ENCODE measurements around the gene PIEZO2. TPM values are rescaled to one million over a fixed set of nuclear protein-coding genes. Genes with fewer than 3 reads are reported as not detected.

Gene PIEZO2
- total RNA-seq, 1 experiment from 2014 or later = not detected

GRCh38 chr18:10794771-10795170 is 354.6 kb downstream of the PIEZO2 start:
- Histone ChIP-seq H3K4me1 (ENCODE audit: low read length) (no peaks in the 10 kb centered on the region), H3K36me3 (ENCODE audit: insufficient read depth, low read length) (no peaks in the 10 kb centered on the region), H3K27me3 (ENCODE audit: low read length) (no peaks in the 10 kb centered on the region), H3K9me3 (ENCODE audit: low read length) (no peaks in the 10 kb centered on the region), H2AFZ (ENCODE audit: low read length) (no peak overlapping the region), H3K9me2 (replicated peaks; ENCODE audit: insufficient read depth, low read length) (no peaks in the 10 kb centered on the region), H3K79me2 (ENCODE audit: low read length) (no peaks in the 10 kb centered on the region), H3K4me2 (ENCODE audit: low read depth, low read length, poor library complexity, severe bottlenecking) (no peak overlapping the region), H3K4me3 (ENCODE audit: low read length) (no peak overlapping the region), H3K9ac (ENCODE audit: low read length) (no peak overlapping the region), H4K20me1 (ENCODE audit: insufficient read depth, low read depth, low read length) (no peaks in the 10 kb centered on the region), H3K27ac (ENCODE audit: low read length) (no peak overlapping the region)
- no peak for DNase-seq

DNA sequence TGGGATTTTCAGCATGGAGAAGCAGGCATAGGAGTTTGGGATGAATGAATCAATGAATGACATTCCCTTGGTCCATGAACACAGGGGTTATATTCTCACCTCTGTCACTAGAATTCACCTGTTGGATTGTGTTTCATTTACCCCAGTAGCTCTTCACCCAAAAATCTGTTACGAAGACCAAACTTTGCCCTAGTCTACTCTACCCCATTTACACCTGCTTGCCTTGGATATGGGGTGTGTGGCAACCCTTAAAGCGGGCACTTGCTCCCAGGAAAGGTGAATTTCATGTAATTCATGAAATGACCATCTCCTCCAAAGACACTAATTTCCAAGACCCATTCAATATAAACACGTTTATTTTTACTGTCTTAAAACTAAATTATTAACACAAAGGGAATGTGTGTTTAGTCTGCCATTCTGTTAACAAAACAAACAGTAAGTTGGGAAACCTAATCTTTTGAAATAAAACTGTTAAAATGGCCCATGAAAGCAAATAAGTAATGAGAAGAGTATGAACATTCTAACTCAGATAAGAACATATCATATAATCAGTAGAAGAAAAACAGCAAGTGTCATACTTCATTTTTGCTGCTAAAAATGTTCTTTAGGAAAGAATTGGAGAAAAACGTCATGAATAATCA is 355.5 kb downstream of the PIEZO2 start:
- no peaks in the 10 kb centered on the region for H4K20me1 ChIP-seq (ENCODE audit: insufficient read depth, low read depth, low read length)
- no peak overlapping the region for H3K4me2 ChIP-seq (ENCODE audit: low read depth, low read length, poor library complexity, severe bottlenecking)
- H3K27ac ChIP-seq (ENCODE audit: low read length) = no peak overlapping the region
- H3K9me2 ChIP-seq (replicated peaks; ENCODE audit: insufficient read depth, low read length) = no peaks in the 10 kb centered on the region
- no peak overlapping the region for H3K4me3 ChIP-seq (ENCODE audit: low read length)
- H3K9ac ChIP-seq (ENCODE audit: low read length) = no peak overlapping the region
- H3K27me3 ChIP-seq (ENCODE audit: low read length) = no peaks in the 10 kb centered on the region
- no peak for DNase-seq
- no peak overlapping the region for H2AFZ ChIP-seq (ENCODE audit: low read length)
- H3K79me2 ChIP-seq (ENCODE audit: low read length) = no peaks in the 10 kb centered on the region
- H3K9me3 ChIP-seq (ENCODE audit: low read length) = no peaks in the 10 kb centered on the region
- H3K4me1 ChIP-seq (ENCODE audit: low read length) = no peaks in the 10 kb centered on the region
- H3K36me3 ChIP-seq (ENCODE audit: insufficient read depth, low read length) = no peaks in the 10 kb centered on the region

GRCh38 chr18:10792181-10792580 is 357.2 kb downstream of the PIEZO2 start:
- H3K9ac ChIP-seq (ENCODE audit: low read length) = no peak overlapping the region
- H3K27me3 ChIP-seq (ENCODE audit: low read length) = no peaks in the 10 kb centered on the region
- no peak overlapping the region for H3K4me2 ChIP-seq (ENCODE audit: low read depth, low read length, poor library complexity, severe bottlenecking)
- no peaks in the 10 kb centered on the region for H3K4me1 ChIP-seq (ENCODE audit: low read length)
- H2AFZ ChIP-seq (ENCODE audit: low read length) = no peak overlapping the region
- no peaks in the 10 kb centered on the region for H3K36me3 ChIP-seq (ENCODE audit: insufficient read depth, low read length)
- DNase-seq = no peak
- no peak overlapping the region for H3K27ac ChIP-seq (ENCODE audit: low read length)
- no peaks in the 10 kb centered on the region for H3K79me2 ChIP-seq (ENCODE audit: low read length)
- no peaks in the 10 kb centered on the region for H3K9me3 ChIP-seq (ENCODE audit: low read length)
- no peak overlapping the region for H3K4me3 ChIP-seq (ENCODE audit: low read length)
- no peaks in the 10 kb centered on the region for H4K20me1 ChIP-seq (ENCODE audit: insufficient read depth, low read depth, low read length)
- no peaks in the 10 kb centered on the region for H3K9me2 ChIP-seq (replicated peaks; ENCODE audit: insufficient read depth, low read length)

GRCh38 chr18:10791169-10791831 is 358.1 kb downstream of the PIEZO2 start:
- H3K9ac ChIP-seq (ENCODE audit: low read length) = no peak overlapping the region
- DNase-seq = no peak
- H3K36me3 ChIP-seq (ENCODE audit: insufficient read depth, low read length) = no peaks in the 10 kb centered on the region
- H3K9me2 ChIP-seq (replicated peaks; ENCODE audit: insufficient read depth, low read length) = no peaks in the 10 kb centered on the region
- H3K79me2 ChIP-seq (ENCODE audit: low read length) = no peaks in the 10 kb centered on the region
- H3K27me3 ChIP-seq (ENCODE audit: low read length) = no peaks in the 10 kb centered on the region
- H4K20me1 ChIP-seq (ENCODE audit: insufficient read depth, low read depth, low read length) = no peaks in the 10 kb centered on the region
- no peak overlapping the region for H3K4me2 ChIP-seq (ENCODE audit: low read depth, low read length, poor library complexity, severe bottlenecking)
- H3K4me3 ChIP-seq (ENCODE audit: low read length) = no peak overlapping the region
- H2AFZ ChIP-seq (ENCODE audit: low read length) = no peak overlapping the region
- no peaks in the 10 kb centered on the region for H3K9me3 ChIP-seq (ENCODE audit: low read length)
- H3K4me1 ChIP-seq (ENCODE audit: low read length) = no peaks in the 10 kb centered on the region
- H3K27ac ChIP-seq (ENCODE audit: low read length) = no peak overlapping the region

DNA sequence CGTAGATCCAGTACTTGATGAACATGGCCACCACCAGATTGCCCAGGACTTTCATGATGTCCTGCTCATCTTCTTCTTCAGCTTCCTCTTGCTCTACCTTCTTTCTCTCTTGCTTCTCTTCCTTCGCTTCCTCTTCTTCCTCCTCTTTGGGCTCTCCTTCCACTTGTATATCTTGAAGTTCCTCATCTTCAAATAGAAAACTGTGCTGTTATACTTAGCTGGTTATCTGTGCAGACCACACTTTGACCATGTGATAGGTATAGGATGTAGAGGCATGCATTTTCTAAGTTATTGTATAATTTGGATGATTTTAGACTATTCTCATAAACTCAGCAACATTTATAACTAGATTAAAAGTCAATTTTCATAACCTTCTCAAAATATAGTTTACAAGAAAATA is 360.2 kb downstream of the PIEZO2 start:
- Histone ChIP-seq H3K4me3 (ENCODE audit: low read length) (no peak overlapping the region), H3K36me3 (ENCODE audit: insufficient read depth, low read length) (no peaks in the 10 kb centered on the region), H3K9me3 (ENCODE audit: low read length) (no peaks in the 10 kb centered on the region), H3K79me2 (ENCODE audit: low read length) (no peaks in the 10 kb centered on the region), H3K9me2 (replicated peaks; ENCODE audit: insufficient read depth, low read length) (no peaks in the 10 kb centered on the region), H4K20me1 (ENCODE audit: insufficient read depth, low read depth, low read length) (no peaks in the 10 kb centered on the region), H2AFZ (ENCODE audit: low read length) (no peak overlapping the region), H3K27me3 (ENCODE audit: low read length) (no peaks in the 10 kb centered on the region), H3K4me2 (ENCODE audit: low read depth, low read length, poor library complexity, severe bottlenecking) (no peak overlapping the region), H3K9ac (ENCODE audit: low read length) (no peak overlapping the region), H3K27ac (ENCODE audit: low read length) (no peak overlapping the region), H3K4me1 (ENCODE audit: low read length) (no peaks in the 10 kb centered on the region)
- DNase-seq = no peak

GRCh38 chr18:10787293-10787901 is 362.0 kb downstream of the PIEZO2 start:
- H3K27me3 ChIP-seq (ENCODE audit: low read length) = no peaks in the 10 kb centered on the region
- no peak overlapping the region for H3K27ac ChIP-seq (ENCODE audit: low read length)
- H3K4me2 ChIP-seq (ENCODE audit: low read depth, low read length, poor library complexity, severe bottlenecking) = no peak overlapping the region
- no peaks in the 10 kb centered on the region for H3K4me1 ChIP-seq (ENCODE audit: low read length)
- no peak overlapping the region for H3K9ac ChIP-seq (ENCODE audit: low read length)
- no peaks in the 10 kb centered on the region for H4K20me1 ChIP-seq (ENCODE audit: insufficient read depth, low read depth, low read length)
- H3K4me3 ChIP-seq (ENCODE audit: low read length) = no peak overlapping the region
- peak; percentile 92 for DNase-seq
- H3K79me2 ChIP-seq (ENCODE audit: low read length) = no peaks in the 10 kb centered on the region
- H3K9me2 ChIP-seq (replicated peaks; ENCODE audit: insufficient read depth, low read length) = no peaks in the 10 kb centered on the region
- no peaks in the 10 kb centered on the region for H3K36me3 ChIP-seq (ENCODE audit: insufficient read depth, low read length)
- H3K9me3 ChIP-seq (ENCODE audit: low read length) = no peaks in the 10 kb centered on the region
- H2AFZ ChIP-seq (ENCODE audit: low read length) = no peak overlapping the region

DNA sequence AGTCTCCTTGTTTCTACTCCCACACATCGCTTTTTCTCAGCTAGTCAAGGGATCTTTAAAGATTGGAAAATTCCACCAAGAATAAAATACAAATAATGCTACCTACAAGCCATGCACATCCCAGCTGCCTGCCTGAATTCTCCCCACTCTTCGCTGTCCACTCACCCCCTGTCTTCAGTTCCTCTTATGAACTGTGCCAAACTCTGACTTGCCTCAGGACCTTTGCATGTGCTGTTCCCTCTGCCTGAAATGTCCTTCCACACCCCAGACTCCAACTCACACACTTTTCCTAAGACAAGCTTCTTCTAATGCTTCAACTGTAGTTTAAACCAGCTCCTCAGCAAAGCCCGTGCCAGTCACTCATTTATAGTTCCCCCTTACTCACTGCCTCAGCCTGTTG is 363.6 kb downstream of the PIEZO2 start:
- H3K4me2 ChIP-seq (ENCODE audit: low read depth, low read length, poor library complexity, severe bottlenecking) = no peak overlapping the region
- H3K9me3 ChIP-seq (ENCODE audit: low read length) = no peaks in the 10 kb centered on the region
- H3K4me1 ChIP-seq (ENCODE audit: low read length) = no peaks in the 10 kb centered on the region
- no peaks in the 10 kb centered on the region for H3K36me3 ChIP-seq (ENCODE audit: insufficient read depth, low read length)
- no peak overlapping the region for H2AFZ ChIP-seq (ENCODE audit: low read length)
- H3K79me2 ChIP-seq (ENCODE audit: low read length) = no peaks in the 10 kb centered on the region
- H4K20me1 ChIP-seq (ENCODE audit: insufficient read depth, low read depth, low read length) = no peaks in the 10 kb centered on the region
- no peaks in the 10 kb centered on the region for H3K27me3 ChIP-seq (ENCODE audit: low read length)
- H3K27ac ChIP-seq (ENCODE audit: low read length) = no peak overlapping the region
- H3K4me3 ChIP-seq (ENCODE audit: low read length) = no peak overlapping the region
- H3K9me2 ChIP-seq (replicated peaks; ENCODE audit: insufficient read depth, low read length) = no peaks in the 10 kb centered on the region
- H3K9ac ChIP-seq (ENCODE audit: low read length) = no peak overlapping the region
- no peak for DNase-seq

GRCh38 chr18:10784596-10785202 is 364.7 kb downstream of the PIEZO2 start:
- Histone ChIP-seq H3K27me3 (ENCODE audit: low read length) (no peaks in the 10 kb centered on the region), H3K9ac (ENCODE audit: low read length) (no peak overlapping the region), H3K36me3 (ENCODE audit: insufficient read depth, low read length) (no peaks in the 10 kb centered on the region), H3K9me2 (replicated peaks; ENCODE audit: insufficient read depth, low read length) (no peaks in the 10 kb centered on the region), H3K4me3 (ENCODE audit: low read length) (no peak overlapping the region), H2AFZ (ENCODE audit: low read length) (no peak overlapping the region), H3K79me2 (ENCODE audit: low read length) (no peaks in the 10 kb centered on the region), H3K4me1 (ENCODE audit: low read length) (no peaks in the 10 kb centered on the region), H3K9me3 (ENCODE audit: low read length) (no peaks in the 10 kb centered on the region), H3K4me2 (ENCODE audit: low read depth, low read length, poor library complexity, severe bottlenecking) (no peak overlapping the region), H3K27ac (ENCODE audit: low read length) (no peak overlapping the region), H4K20me1 (ENCODE audit: insufficient read depth, low read depth, low read length) (no peaks in the 10 kb centered on the region)
- no peak for DNase-seq
